H4 (cell line): ENCODE data around the gene COQ8A. TPM values are rescaled to one million over a fixed set of nuclear protein-coding genes. Genes with fewer than 3 reads are reported as not detected.

Experiments used
- DNase-seq: peaks from one replicate; pipeline ENCODE4 v3.0.0-alpha.2; 2015; ENCODE audit warnings: low spot score
- total RNA-seq: library from RNA; depleted of rRNA; stranded (reverse); fragments of >200 nt; shearing (Covaris generic); gene quantifications from 2 replicates; pipeline ENCODE4 v1.2.3, GENCODE V29; 2014

Gene COQ8A
- total RNA-seq, 1 experiment from 2014 or later: 7.2 TPM

DNA sequence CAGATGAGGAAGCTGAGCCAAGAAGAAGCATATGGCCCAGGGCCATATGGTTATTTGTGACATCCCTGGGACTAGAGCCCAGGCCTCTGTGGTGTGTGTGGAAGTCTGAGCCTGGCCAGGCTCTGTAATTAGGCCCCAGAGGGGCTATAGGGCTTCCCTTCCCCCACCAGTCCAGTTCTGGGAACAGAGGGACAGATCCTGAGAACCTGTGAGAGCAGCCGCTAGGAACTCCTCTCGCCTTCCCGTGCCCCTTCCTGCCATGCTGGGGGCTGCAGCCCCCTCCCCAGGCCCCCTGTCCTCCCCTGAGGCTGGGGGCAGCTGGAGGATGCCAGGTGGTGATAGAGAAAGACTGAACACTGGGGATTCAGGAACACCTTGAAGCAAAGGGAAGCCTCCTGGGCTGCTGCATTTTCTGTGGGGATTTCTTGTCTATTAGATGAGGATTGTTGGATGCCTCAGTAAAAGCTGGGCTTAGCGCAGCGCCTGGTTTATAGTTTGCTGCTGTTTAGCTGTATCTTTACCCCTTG is 33.3 kb downstream of the COQ8A start:
- DNase-seq: no peak

DNA sequence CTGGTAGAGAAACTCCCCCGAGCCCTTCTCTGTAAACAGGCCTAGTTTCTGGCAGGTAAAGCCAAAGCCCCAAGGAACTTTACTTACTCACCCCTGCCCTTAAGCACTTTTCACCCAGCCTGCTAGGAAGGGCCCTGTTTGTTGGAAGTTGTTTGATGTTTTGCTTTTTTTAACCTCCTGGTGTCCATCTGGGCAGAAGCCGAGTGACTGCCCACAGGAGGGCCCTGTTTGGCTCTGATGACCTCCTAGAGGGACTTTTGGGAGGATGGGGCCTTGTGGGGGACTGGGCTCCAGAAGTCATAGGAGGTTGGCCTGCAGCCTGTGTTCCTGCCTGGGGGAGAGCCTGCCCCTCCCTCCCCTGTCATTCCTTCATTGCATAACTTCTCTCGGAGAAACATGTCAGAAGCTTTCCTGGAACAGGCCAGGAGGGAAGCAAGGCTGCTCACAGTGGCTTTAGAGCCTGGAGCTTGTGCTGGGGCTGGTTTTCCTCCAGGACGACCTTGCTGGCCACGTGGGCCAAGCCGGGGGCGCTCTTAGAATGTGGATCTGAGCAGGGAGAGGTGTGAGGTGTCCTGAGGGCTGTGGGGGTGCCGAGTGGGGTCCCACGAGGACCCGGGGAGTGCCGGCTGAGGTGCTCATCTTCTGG is 33.9 kb downstream of the COQ8A start:
- no peak for DNase-seq

DNA sequence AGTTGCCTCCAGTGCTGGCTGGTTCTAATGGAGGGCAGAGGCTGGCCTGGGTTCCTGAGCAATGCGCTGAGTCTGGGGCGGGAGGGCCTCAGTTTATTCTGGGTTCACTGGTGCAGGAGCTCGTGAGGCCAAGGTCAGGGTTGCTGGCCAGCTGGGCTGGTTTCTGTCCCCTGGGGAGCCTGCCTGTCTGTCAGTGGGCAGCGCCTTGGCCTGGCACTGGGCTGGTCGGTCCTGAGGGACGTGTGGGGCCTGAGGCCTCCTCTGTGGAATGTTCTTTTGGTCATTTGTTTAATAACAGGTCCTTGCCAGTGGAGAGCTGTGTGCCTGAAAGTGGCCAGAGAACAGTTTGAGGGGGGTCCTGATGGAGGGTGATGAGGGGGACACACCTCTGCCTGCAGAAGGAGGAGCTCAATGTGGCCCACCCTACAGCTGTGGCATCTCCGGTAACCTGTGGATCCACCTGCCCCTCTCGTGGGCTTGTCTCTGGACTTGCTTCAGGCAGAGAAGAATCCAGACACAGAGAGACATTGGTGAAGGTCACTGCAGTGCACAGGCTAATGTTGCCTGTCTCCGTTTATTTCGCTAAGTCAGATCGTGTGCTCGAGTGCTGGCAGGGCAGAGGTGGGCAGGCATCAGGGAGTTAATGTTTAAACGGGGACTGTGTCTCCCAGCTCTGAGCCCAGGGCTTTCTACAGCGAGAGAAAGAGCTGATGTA is 34.6 kb downstream of the COQ8A start:
- no peak for DNase-seq

DNA sequence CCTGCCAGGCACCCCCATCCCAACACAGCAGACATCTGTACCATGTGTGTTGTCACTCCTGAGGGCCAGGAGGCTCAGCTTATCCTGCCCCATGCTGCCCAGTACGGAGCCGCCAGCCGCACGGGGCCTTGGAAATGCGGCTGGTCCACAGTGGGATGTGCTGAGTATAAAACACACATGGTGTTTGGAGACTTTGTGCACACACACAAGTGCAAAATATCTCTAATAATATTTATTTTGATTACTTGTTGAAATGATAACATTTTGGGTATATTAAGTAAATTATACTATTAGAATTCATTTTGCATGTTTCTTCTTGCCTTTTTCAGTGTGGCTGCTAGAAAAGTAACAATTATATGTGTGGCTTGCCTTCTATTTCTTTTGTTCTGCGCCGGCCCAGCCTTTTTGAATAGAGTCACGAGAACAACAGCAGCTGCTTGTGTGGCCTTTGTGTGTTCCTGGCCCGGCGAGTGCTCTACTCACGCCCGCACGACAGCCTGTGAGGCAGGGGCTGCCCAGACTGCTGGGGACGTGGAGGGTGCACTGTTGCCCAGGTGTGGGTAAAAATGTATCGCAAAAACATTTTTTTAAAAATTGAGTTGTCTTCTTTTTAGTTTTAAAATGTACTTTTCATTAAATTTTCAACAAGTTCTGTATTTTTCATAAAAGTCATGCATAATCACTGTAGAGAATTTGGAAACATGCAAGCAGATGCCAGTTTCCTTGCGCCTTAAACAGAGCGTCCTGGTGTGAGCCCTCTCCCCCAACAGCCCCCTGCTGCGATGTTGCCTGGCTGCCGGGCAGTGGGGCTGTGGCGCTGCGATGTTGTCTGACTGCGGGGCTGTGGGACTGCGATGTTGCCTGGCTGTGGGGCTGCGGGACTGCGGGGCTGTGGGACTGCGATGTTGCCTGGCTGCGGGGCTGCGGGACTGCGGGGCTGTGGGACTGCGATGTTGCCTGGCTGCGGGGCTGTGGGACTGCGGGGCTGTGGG is 35.5 kb downstream of the COQ8A start:
- DNase-seq: no peak

DNA sequence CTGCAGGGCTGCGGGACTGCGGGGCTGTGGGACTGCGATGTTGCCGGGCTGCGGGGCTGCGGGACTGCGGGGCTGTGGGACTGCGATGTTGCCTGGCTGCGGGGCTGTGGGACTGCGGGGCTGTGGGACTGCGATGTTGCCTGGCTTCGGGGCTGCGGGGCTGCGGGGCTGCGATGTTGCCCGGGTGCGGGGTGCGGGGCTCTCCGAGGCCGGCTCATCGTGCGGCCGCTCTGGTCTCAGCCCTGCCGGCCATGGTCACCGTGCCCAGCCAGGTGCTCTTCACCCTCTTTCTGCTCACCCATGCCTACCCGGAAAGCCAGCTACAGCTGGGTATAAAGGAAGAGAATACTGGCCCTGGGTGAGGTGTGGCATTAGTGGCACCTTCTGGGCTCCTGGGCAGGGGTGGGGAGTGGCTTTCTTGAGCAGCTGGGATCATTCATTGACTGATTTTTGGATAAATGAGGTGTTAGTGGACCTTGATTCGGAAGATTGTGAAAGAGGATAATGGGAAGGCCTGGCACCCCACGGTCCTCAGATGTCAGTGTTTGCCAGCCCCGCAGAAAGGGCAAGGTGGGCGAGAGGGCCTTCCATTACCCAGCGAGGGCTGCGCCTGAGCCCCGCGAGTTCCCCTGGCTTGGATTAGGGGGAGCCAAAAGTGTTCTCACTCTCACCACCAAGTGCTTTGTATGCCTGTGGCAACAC is 36.3 kb downstream of the COQ8A start:
- DNase-seq: no peak

DNA sequence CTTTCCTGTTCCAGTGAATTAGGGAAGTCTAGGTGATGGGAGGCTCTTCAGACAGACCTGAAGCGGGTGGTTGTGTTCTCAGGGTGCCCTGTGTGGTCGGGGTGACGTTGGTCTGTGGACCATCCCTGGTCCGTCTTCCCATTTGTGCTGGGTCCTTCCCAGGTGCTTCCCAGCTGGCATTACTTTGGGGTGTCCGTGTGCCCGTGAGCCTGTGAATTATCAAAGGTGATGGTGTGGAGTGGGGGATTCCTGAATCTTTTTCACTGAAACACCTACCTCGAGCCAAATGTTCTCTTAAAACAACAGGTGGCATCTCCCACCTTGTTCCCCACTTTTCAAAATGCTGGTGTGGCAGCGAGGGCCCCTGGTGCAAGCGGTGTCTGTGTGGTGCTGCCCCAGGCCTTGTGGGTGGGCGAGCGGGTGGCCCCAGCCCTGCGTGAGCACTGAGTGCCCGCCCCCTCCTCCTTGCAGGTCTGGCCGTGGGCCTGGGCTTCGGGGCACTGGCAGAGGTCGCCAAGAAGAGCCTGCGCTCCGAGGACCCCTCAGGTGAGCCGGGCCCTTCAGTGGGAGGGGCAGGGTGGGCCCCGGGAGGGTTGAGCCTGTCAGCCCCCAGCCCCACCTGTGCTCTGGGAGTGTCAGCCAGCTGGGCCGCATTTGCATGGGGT is 37.0 kb downstream of the COQ8A start:
- no peak for DNase-seq

DNA sequence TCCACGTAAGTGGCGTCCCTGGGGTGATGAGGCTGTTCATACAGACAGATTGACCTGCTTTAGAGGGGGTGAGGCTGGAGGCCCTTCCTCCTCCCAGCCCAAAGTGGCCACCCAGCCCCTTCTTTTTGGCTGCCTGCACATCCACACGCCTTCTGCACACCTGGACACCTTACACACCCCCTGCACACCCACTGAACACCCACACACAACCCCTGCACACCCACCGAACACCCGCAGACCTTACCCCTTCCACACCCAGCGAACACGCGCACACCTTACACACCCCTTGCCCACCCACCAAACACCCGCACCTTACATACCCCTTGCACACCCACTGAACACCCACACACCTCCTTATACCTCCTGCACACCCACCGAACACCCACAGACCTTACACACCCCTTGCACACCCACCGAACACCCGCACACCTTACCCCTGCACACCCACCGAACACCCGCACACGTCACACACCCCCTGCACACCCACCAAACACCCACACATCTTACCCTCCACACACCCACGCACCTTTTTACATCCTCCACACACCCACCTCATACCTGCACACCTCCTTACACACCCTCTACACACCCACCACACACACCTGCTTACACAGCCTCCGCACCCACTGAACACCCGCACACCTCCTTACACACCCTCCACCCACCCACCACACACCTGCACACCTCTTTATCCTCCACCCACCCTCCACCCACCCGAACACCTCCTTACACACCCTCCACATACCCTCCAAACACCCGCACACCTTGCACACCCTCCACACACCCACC is 37.7 kb downstream of the COQ8A start:
- no peak for DNase-seq

DNA sequence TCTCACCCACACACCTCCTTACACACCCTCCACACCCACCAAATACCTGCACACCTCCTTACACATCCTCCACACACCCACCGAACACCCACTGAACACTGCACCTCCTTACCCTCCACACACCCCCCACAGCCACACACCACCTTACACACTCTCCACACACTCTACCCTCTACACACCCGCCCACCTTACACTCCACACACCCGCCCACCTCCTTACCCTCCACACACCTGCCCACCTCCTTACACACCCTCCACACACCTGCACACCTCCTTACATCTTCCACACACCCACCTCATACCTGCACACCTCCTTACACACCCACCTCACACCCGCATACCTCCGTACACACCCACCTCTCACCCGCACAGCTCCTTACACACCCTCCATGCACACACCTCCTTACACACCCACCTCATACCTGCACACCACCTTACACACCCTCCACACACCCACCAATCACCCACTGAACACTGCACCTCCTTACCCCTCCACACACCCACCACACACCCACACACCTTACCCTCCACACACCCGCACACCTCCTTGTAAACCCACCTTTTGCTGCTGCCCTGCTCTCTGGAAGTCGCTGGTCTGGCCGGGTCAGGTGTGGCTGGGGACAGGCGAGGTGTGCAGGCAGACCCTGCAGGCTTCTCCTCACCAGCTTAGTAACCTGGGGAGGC is 38.5 kb downstream of the COQ8A start:
- no peak for DNase-seq

DNA sequence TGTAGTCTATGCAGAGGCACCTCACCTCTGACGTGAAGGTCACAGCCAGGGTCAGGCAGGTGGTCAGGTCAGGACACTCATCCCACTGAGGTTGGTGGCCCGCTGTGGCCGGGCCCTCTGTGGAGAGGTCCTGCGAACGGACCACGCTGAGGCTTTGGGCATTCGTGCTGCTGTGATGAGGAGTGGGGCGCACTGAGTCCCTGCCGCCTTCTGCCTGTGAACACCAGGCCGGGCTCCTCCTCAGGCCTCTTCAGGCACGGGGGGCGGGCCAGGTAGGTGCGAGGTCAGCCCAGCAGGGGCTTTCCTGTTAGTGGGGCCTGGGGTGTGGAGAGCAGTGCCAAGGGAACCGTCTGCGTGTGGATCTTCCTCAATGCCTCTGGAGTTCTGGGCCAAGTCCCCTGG is 39.0 kb downstream of the COQ8A start:
- DNase-seq: no peak

DNA sequence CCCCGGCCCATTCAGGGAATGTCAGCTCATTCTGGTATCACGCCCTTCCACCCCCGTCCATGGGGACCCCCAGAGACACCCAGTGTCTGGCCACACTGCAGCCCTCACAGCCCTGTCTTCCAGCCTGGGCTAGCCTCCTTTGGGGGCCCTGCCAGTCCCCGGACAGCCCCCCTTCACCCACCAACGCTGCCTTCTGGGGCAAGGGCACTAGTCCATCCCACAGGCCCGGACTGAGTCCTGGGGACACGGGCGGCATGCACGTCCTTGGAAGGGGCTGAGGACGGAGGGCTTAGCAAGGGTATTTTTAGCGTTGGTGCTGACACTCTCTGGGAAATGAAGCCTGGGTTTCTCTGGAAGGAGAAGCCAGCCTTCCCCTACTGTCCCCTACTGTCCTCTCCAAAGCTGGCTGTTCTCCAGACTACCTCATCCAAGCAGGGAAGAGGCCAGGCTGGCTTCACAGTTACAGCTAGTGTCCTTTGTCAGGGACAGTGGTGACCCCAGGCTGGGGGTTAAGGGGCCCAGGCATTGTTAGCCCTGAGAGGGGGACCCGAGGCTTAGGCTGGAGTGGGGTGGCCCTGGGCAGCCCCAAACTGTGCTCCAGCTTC is 39.5 kb downstream of the COQ8A start:
- no peak for DNase-seq

DNA sequence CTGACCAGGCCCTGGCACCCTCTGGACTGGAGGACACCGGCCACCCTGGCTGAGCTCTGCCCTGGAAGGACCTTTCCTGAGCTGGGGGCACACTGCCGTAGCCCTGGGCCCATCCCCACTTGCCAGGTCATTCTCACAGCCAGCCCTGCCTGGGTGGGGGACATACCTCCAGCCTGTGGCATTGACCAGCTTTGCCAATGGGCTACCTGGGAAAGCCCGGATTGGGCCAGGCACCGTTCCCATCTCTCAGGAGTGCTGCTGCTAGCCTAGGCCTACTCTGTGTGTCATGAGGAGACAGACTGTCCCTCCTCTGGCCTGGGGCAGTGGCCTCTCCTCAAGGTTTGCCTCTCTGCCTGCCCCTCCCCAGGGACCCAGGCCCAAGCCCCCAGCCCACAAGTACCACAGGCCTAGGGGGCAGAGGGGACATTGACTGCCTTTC is 40.0 kb downstream of the COQ8A start:
- no peak for DNase-seq

DNA sequence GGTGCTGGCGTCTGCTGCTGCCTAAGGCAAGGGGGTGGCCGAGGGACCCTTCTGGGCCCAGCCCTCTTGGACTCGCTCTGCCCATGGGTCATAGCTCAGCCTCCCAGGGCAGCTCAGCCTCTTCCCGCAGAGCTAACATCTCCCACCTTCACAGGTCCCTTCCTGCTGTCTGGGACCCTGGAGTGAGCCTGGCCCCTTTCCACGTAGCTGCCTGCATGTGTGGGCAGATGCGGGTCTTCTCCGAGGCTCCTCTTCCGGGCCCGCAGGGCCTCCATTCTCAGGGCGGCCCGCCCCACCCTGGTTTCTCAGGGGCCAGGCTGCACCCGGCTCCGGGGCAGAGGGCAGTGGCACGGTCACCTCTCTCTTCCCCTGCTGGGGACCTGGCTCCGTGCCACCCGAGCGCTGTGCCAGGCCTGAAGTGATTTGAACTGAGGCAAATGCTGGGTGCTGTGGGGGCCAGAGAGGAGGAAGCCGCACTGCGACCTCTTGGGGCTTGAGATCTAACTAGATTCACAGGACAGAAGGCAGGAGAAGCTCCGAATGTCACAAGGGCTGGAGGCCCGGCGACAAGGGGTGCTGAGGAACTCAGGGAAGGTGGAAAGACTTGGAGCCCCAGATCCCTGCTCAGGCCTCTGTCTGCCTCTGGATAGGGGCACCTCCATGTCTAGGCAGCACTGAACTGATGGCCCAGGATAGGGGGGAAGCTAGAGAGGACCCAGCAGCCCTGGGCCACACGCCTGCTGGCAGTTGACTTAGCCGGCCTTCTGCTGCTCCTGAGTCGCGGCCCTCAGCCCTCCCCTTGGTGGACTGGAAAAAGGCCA is 40.7 kb downstream of the COQ8A start:
- no peak for DNase-seq

DNA sequence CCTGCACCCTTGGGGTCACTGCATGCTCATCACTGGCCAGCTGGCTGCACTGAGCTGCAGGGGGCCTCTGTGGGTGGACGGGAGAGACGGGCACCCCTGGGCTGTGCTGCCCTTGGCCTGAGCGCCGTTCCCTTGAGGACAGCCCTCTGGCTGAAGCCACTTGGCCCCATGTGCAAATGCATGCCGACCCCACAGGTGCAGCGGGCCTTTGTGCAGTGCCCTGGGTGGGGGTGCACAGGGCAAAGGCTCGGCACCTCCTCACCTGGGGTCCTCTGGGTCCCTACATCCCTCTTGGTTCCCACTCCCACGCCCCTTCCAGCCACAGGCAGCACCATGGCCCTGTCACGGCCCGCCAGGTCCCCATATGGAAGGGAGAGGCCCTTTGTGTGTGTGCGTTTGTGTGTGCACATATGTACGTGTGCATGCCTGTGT is 41.3 kb downstream of the COQ8A start:
- DNase-seq: no peak

DNA sequence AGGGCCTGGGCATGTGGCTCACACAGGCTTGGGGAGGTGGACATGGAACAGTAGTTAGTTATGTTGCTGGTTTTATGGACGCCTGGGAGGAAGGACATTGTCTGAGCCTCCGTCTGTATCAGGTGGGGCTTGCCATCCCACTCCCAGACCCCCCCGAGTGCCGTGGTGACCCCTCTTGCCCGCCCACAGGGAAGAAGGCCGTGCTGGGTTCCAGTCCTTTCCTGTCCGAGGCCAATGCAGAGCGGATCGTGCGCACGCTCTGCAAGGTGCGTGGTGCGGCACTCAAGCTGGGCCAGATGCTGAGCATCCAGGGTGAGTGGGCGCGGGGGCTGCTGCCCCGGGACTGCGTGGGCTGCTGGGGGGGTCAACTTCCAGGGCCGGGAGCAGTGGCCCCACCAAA is 41.7 kb downstream of the COQ8A start:
- no peak for DNase-seq

DNA sequence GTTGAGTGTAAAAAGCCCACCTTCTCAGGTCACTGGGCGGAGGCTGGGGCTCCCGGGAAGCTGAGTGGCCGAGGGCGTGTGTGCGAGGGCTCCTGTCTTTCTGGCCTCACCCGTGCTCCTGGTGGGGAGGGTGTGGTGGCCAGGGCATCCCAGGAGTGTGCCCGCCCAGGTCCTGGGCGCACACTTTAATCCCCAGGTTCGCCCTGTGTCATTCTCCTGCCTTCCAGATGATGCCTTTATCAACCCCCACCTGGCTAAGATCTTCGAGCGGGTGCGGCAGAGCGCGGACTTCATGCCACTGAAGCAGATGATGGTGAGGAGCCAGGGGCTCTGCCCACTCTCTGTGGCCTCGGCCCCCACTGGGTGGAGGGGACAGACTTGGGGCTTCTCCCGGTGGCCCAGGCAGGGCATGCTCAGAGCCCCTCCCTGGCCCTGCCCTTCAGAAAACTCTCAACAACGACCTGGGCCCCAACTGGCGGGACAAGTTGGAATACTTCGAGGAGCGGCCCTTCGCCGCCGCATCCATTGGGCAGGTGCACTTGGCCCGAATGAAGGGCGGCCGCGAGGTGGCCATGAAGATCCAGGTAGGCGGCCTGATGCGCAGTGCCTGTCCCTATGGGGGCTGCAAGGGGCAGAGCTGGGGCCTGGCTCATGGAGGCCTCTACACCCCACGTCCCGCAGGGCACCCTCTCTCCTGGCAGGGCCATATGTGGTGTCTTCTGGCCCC is 42.5 kb downstream of the COQ8A start:
- DNase-seq: no peak

DNA sequence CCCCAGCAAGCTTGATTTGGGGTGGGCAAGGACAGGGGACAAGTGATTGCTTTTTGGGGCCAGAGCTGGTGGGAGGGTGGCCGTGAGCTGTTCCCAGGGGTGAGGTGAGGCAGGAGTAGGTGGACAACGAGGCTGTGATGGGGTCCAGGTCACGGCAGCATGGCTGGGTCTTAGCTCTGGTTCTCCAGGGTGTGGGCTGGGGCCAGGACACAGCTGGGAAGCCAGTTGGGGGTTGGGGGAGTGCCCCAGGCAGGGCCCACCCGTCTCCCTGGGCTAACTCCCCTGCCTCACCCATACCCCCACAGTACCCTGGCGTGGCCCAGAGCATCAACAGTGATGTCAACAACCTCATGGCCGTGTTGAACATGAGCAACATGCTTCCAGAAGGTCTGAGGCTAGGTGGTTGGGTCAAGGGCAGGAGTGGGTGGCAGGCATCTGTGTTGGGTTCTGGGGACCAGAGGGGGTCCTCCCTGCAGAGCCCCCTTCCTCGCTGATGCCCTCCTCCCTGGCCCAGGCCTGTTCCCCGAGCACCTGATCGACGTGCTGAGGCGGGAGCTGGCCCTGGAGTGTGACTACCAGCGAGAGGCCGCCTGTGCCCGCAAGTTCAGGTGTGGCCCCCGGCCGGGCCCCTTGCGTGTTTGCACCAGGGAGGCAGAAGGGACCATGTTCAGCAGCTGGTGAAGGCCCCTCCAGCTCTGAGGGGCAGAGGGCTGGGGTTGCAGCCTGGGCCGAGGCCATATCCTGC is 43.3 kb downstream of the COQ8A start:
- no peak for DNase-seq

DNA sequence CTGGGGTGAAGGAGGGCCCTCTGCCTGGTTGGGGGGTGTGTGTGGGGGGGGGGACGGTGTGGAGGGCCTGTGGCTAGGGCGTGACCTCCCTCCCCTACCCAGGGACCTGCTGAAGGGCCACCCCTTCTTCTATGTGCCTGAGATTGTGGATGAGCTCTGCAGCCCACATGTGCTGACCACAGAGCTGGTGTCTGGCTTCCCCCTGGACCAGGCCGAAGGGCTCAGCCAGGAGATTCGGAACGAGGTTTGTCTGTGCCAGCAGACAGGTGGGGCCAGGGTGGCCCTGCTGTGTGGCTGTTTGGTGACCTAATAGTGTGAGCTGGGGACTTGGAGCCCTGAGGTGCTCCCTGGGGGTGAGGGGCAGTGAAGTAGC is 43.9 kb downstream of the COQ8A start:
- DNase-seq: no peak
